HTERT RPE-1 (cell line): ENCODE measurements around the gene MICB.
"Not testable (repeated sequence)": the region's sequence is repeated elsewhere in the genome, so short reads cannot be mapped to it uniquely, and the experiment has no call there.

Experiments used
- in situ Hi-C: fragments of 300-500 bp; cut with MboI; formaldehyde crosslinking; loops from 4 replicates; pipeline ENCODE4 v1.14.3; 2020; ENCODE audit warnings: low sequenced_read_pairs

The MICB gene

GRCh38 chr6:31498748-31499147 is 803 bp downstream of the MICB start:
- in situ Hi-C loops: no loop called here

GRCh38 chr6:31499648-31500047 is 1.7 kb downstream of the MICB start:
- in situ Hi-C loops: not testable (repeated sequence)

- in situ Hi-C loops: no loop called here
Measured at GRCh38 chr6:31502586-31502985, 4.6 kb downstream of the MICB start.

- in situ Hi-C loops: not testable (repeated sequence)
Measured at GRCh38 chr6:31509036-31509435, 11.1 kb downstream of the MICB start.

- in situ Hi-C loops: no loop called here
Measured at GRCh38 chr6:31510007-31510406, 12.1 kb downstream of the MICB start.

GRCh38 chr6:31513456-31514165 is 15.7 kb downstream of the MICB start:
- in situ Hi-C loops: no loop called here

GRCh38 chr6:31521835-31522234 is 23.9 kb downstream of the MICB start:
- in situ Hi-C loops: no loop called here

GRCh38 chr6:31525553-31525931 is 27.6 kb downstream of the MICB start:
- in situ Hi-C loops: no loop called here

- in situ Hi-C loops: no loop called here
Measured at GRCh38 chr6:31525932-31526591, 28.1 kb downstream of the MICB start.

GRCh38 chr6:31528307-31528777 is 30.4 kb downstream of the MICB start:
- in situ Hi-C loops: no loop called here

GRCh38 chr6:31528821-31529328 is 30.9 kb downstream of the MICB start, which contains the start of gene MCCD1:
Gene MCCD1, plus strand, starts transcription at chr6:31528962. Its CDS starts 53 bp downstream, at chr6:31529015.
- in situ Hi-C loops: no loop called here

GRCh38 chr6:31529329-31530150 is 31.6 kb downstream of the MICB start:
- in situ Hi-C loops: no loop called here

GRCh38 chr6:31530659-31531058 is 32.7 kb downstream of the MICB start:
- in situ Hi-C loops: no loop called here

- in situ Hi-C loops: no loop called here
Measured at GRCh38 chr6:31531162-31531561, 33.2 kb downstream of the MICB start.

- in situ Hi-C loops: no loop called here
Measured at GRCh38 chr6:31531771-31532643, 34.1 kb downstream of the MICB start.

- in situ Hi-C loops: no loop called here
Measured at GRCh38 chr6:31532644-31533454, 34.9 kb downstream of the MICB start.

- in situ Hi-C loops: no loop called here
Measured at GRCh38 chr6:31533455-31533841, 35.5 kb downstream of the MICB start.

- in situ Hi-C loops: no loop called here
Measured at GRCh38 chr6:31534011-31534410, 36.1 kb downstream of the MICB start.

- in situ Hi-C loops: no loop called here
Measured at GRCh38 chr6:31534521-31535040, 36.6 kb downstream of the MICB start.
